ENCODE data around the gene PACRG. TPM values are rescaled to one million over a fixed set of nuclear protein-coding genes. Genes with fewer than 3 reads are reported as not detected.

PACRG gene
- total RNA-seq, 1 experiment from 2014 or later, result 0.26 TPM

- no peak overlapping the region for H4K91ac ChIP-seq (ENCODE audit: insufficient read length, low read depth, low read length)
- H3K14ac ChIP-seq (ENCODE audit: insufficient read depth, low read length), result no peak overlapping the region
- H2BK20ac ChIP-seq (ENCODE audit: low read depth, low read length, poor library complexity, severe bottlenecking), result no peak overlapping the region
- no peak overlapping the region for H3K18ac ChIP-seq (ENCODE audit: insufficient read length, low read depth, low read length)
- H2BK5ac ChIP-seq (ENCODE audit: insufficient read length, low read length), result no peak overlapping the region
- H3T11ph ChIP-seq (ENCODE audit: low read length), result no peak overlapping the region
- H4K8ac ChIP-seq (replicated peaks; ENCODE audit: insufficient read length, low read depth, low read length), result no peak overlapping the region
- no peak overlapping the region for H3K27ac ChIP-seq (ENCODE audit: insufficient read length, low read depth, low read length)
- H4K20me1 ChIP-seq (ENCODE audit: control insufficient read depth, insufficient read depth, insufficient read length), result no peaks in the 10 kb centered on the region
- Mint-ChIP-seq H3K27ac (no peak overlapping the region), H3K4me3 (no peak overlapping the region), H3K9me3 (no peaks in the 10 kb centered on the region; a peak in 1 of 5 replicates), H3K36me3 (ENCODE audit: insufficient read depth in 1 of 3, low read depth in 3 of 3) (no peaks in the 10 kb centered on the region; a peak in 1 of 7 replicates), H3K4me1 (no peaks in the 10 kb centered on the region), H3K27me3 (ENCODE audit: low read depth) (no peaks in the 10 kb centered on the region)
- no peaks in the 10 kb centered on the region for H3K9me3 ChIP-seq (ENCODE audit: control insufficient read depth, low read depth, low read length)
- H3K79me2 ChIP-seq (ENCODE audit: insufficient read depth, low read length), result no peaks in the 10 kb centered on the region
- no peaks in the 10 kb centered on the region for H3K79me1 ChIP-seq (ENCODE audit: insufficient read depth, low read depth, low read length, poor library complexity, severe bottlenecking)
- no peak overlapping the region for H3K56ac ChIP-seq (ENCODE audit: insufficient read length, low read depth, low read length)
- H2BK15ac ChIP-seq (ENCODE audit: low read depth, low read length), result no peak overlapping the region
- H3K23ac ChIP-seq (ENCODE audit: insufficient read length, low read depth, low read length), result no peak overlapping the region
- H3K4me2 ChIP-seq (ENCODE audit: insufficient read depth, insufficient read length, low read length), result no peak overlapping the region
- H3K9ac ChIP-seq (ENCODE audit: extremely low read depth, insufficient read length, low read length), result no peak overlapping the region
- H2BK12ac ChIP-seq (ENCODE audit: insufficient read length, low read depth, low read length), result no peak overlapping the region
- H3K23me2 ChIP-seq (ENCODE audit: insufficient read length, low read depth, low read length, poor library complexity, severe bottlenecking), result no peaks in the 10 kb centered on the region
- H2BK120ac ChIP-seq (ENCODE audit: low read depth, low read length, poor library complexity, severe bottlenecking), result no peak overlapping the region
- TF ChIP-seq CTCF (conservative IDR thresholded peaks at IDR 0.05), result no peak
- H3K4me1 ChIP-seq (ENCODE audit: insufficient read depth, low read length), result no peaks in the 10 kb centered on the region
- H4K5ac ChIP-seq (ENCODE audit: insufficient read length, low read depth, low read length), result no peak overlapping the region
- H2AK5ac ChIP-seq (ENCODE audit: insufficient read length, low read length), result no peak overlapping the region
- no peak overlapping the region for H2AFZ ChIP-seq (ENCODE audit: low read length)
- no peak for DNase-seq
- H3K4ac ChIP-seq (ENCODE audit: low read depth, low read length), result no peak overlapping the region
- H3K27me3 ChIP-seq (ENCODE audit: insufficient read depth, low read length), result no peaks in the 10 kb centered on the region
Measured at GRCh38 chr6:162753775-162754174, 26.0 kb downstream of the PACRG start.
